Motor neuron (in vitro differentiated cells): ENCODE results near the gene ATG3. TPM values are rescaled to one million over a fixed set of nuclear protein-coding genes. Genes with fewer than 3 reads are reported as not detected.

Source experiments
- ATAC-seq, 8 experiments: fragments of 200-7000 bp; cut with Tn5 transposase; replicated peaks in 6 of 8; 2 replicates each; pipeline ENCODE4 v1.8.0; 2021; ENCODE audit warnings: mild to moderate bottlenecking in 8 of 8, moderate library complexity in 8 of 8
- H3K27ac ChIP-seq, 2 donors: fragments of 250-450 bp; sonication (Bioruptor Pico); 2 replicates each; pipeline ENCODE4 v1.9.0; 2021; ENCODE audit warnings: antibody characterized with exemption in 2 of 2, mild to moderate bottlenecking in 2 of 2, moderate library complexity in 1 of 2
- H3K4me1 ChIP-seq, 2 donors: fragments of 250-450 bp; sonication (Bioruptor Pico); replicated peaks in 1 of 2; 2 replicates each; pipeline ENCODE4 v1.6.1; 2021; ENCODE audit warnings: antibody characterized with exemption in 2 of 2, mild to moderate bottlenecking in 2 of 2, moderate library complexity in 1 of 2
- H3K4me3 ChIP-seq, 5 donors: fragments of 250-450 bp; sonication (Bioruptor Pico); 2 replicates each; pipeline ENCODE4 v1.9.0; 2021; ENCODE audit warnings: antibody characterized with exemption in 5 of 5, mild to moderate bottlenecking in 5 of 5, moderate library complexity in 4 of 5
- WGBS, 10 experiments: fragments of 450-650 bp; shearing (Covaris generic); methylation state at CpG; one replicate each; pipeline ENCODE4 v1.0.0; 2022; 5-methylcytosine and 5-hydroxymethylcytosine counted together
- in situ Hi-C, 9 experiments: fragments of 400-800 bp; cut with MboI; loops; one replicate each; pipeline ENCODE4 v1.15.0; 2021; ENCODE audit warnings: low sequenced_read_pairs in 9 of 9, low pct_unique_long_range_greater_than_20kb in 2 of 9; ENCODE audit not compliant: unreplicated experiment in 9 of 9
- total RNA-seq, 8 experiments: library from RNA; unstranded; fragments of 300-600 nt; gene quantifications; 2 replicates each; pipeline versions ENCODE4 v1.2.3 to v1.2.4, GENCODE V29; 2022

Gene ATG3
- total RNA-seq = 10 to 100 TPM; 37.0 to 66.2 (median 48.8) TPM

- ATAC-seq = peak; percentile 77 to 92 (median 88)
- WGBS, 10 experiments = 0 to 3% (median 1%) methylated on average over 1 to 15 of the region's 58 CpGs; no CpG with 5 or more reads in 3 of the 10 experiments
- H3K4me3 ChIP-seq = peak within 1 kb of the TSS; percentile 58 to 98 (median 69)
- in situ Hi-C loops = no loop called here
- peak within 1 kb of the TSS; percentile 96 to 97 for H3K27ac ChIP-seq
- peaks cover 7 to 14% of the 10 kb centered on the region in 2 donors for H3K4me1 ChIP-seq
Observed at GRCh38 chr3:112561734-112562529, at the start of gene ATG3, which contains the start of gene SLC35A5. Gene ATG3, minus strand, starts transcription at chr3:112561962. Its CDS starts 434 bp downstream, at chr3:112561528. Gene SLC35A5, plus strand, starts transcription at chr3:112562045. Its CDS starts 1,359 bp downstream, at chr3:112563404.

- Histone ChIP-seq H3K4me3 (no peak overlapping the region), H3K27ac (no peak overlapping the region), H3K4me1 (peaks cover 6 to 17% of the 10 kb centered on the region in 2 donors)
- peak in 1 of 8 experiments; percentile 22 for ATAC-seq
- 37 to 100% (median 83%) methylated on average over 2 to 3 of the region's 3 CpGs for WGBS, 10 experiments
- in situ Hi-C loops = no loop called here
Observed at GRCh38 chr3:112610121-112610520, 48.4 kb upstream of the ATG3 start.

- H3K4me1 ChIP-seq = peaks cover 6 to 19% of the 10 kb centered on the region in 2 donors
- ATAC-seq = no peak
- H3K4me3 ChIP-seq = no peak overlapping the region
- in situ Hi-C loops = no loop called here
- H3K27ac ChIP-seq = no peak overlapping the region
Observed at GRCh38 chr3:112607863-112608262, 46.1 kb upstream of the ATG3 start.

GRCh38 chr3:112606098-112606497 lies 44.3 kb upstream of the ATG3 start:
- no peak overlapping the region for H3K4me3 ChIP-seq
- ATAC-seq = no peak
- peak overlapping the region in 1 of 2 donors; percentile 30 for H3K27ac ChIP-seq
- in situ Hi-C loops = no loop called here
- H3K4me1 ChIP-seq = peaks cover 6 to 7% of the 10 kb centered on the region in 2 donors
- 43 to 100% (median 88%) methylated on average over 1 to 2 of the region's 2 CpGs; no CpG with 5 or more reads in 2 of the 10 experiments for WGBS, 10 experiments

GRCh38 chr3:112605285-112605684 lies 43.5 kb upstream of the ATG3 start:
- peaks cover 6 to 7% of the 10 kb centered on the region in 2 donors for H3K4me1 ChIP-seq
- in situ Hi-C loops = no loop called here
- H3K4me3 ChIP-seq = no peak overlapping the region
- 21 to 100% (median 60%) methylated on average over 1 to 9 of the region's 9 CpGs for WGBS, 10 experiments
- ATAC-seq = peak in 7 of 8 experiments; percentile 7 to 100 (median 98)
- H3K27ac ChIP-seq = peak overlapping the region in 1 of 2 donors; percentile 56

- WGBS, 10 experiments = 0 to 100% (median 80%) methylated on average over 1 to 4 of the region's 4 CpGs; no CpG with 5 or more reads in 1 of the 10 experiments
- no peak overlapping the region for H3K4me3 ChIP-seq
- H3K27ac ChIP-seq = peak overlapping the region in 1 of 2 donors; percentile 18
- ATAC-seq = no peak
- in situ Hi-C loops = no loop called here
- peaks cover 6 to 7% of the 10 kb centered on the region in 2 donors for H3K4me1 ChIP-seq
Observed at GRCh38 chr3:112604536-112604935, 42.8 kb upstream of the ATG3 start.

- Histone ChIP-seq H3K4me3 (no peak overlapping the region), H3K27ac (no peak overlapping the region), H3K4me1 (peaks cover 6 to 7% of the 10 kb centered on the region in 2 donors)
- ATAC-seq = peak in 2 of 8 experiments; percentile 12 to 16
- in situ Hi-C loops = no loop called here
Observed at GRCh38 chr3:112602217-112602838, 40.6 kb upstream of the ATG3 start.

- H3K4me3 ChIP-seq = no peak overlapping the region
- no peaks in the 10 kb centered on the region for H3K4me1 ChIP-seq
- no peak overlapping the region for H3K27ac ChIP-seq
- no peak for ATAC-seq
- in situ Hi-C loops = no loop called here
Observed at GRCh38 chr3:112598731-112599130, 37.0 kb upstream of the ATG3 start.

- in situ Hi-C loops = no loop called here
- Histone ChIP-seq H3K27ac (no peak overlapping the region), H3K4me3 (no peak overlapping the region), H3K4me1 (no peaks in the 10 kb centered on the region)
- 94 to 100% (median 100%) methylated on average over 1 to 2 of the region's 2 CpGs; no CpG with 5 or more reads in 2 of the 10 experiments for whole genome bisulfite sequencing, 10 experiments
- ATAC-seq = no peak
Observed at GRCh38 chr3:112597945-112598344, 36.2 kb upstream of the ATG3 start.

GRCh38 chr3:112594856-112595255 lies 33.1 kb upstream of the ATG3 start:
- peak in 1 of 8 experiments; percentile 12 for ATAC-seq
- H3K4me3 ChIP-seq = no peak overlapping the region
- in situ Hi-C loops = no loop called here

GRCh38 chr3:112593258-112593657 lies 31.5 kb upstream of the ATG3 start:
- peak in 2 of 8 experiments; percentile 9 for ATAC-seq
- H3K27ac ChIP-seq = no peak overlapping the region
- in situ Hi-C loops = no loop called here

More at GRCh38 chr3:112594856-112595255, 33.1 kb upstream of the ATG3 start:
- H3K4me1 ChIP-seq = no peaks in the 10 kb centered on the region
- H3K27ac ChIP-seq = no peak overlapping the region
- WGBS, 10 experiments = 68 to 100% (median 85%) methylated on average over 1 to 2 of the region's 2 CpGs

GRCh38 chr3:112587336-112587735 lies 25.6 kb upstream of the ATG3 start:
- 33 to 93% (median 76%) methylated on average over 1 of the region's 1 CpG; no CpG with 5 or more reads in 2 of the 10 experiments for WGBS, 10 experiments
- in situ Hi-C loops = no loop called here
- Histone ChIP-seq H3K27ac (no peak overlapping the region), H3K4me3 (no peak overlapping the region), H3K4me1 (no peaks in the 10 kb centered on the region)
- peak in 1 of 8 experiments; percentile 28 for ATAC-seq

More at GRCh38 chr3:112593258-112593657, 31.5 kb upstream of the ATG3 start:
- Histone ChIP-seq H3K4me1 (no peaks in the 10 kb centered on the region), H3K4me3 (no peak overlapping the region)

- no peak for ATAC-seq
- Histone ChIP-seq H3K27ac (no peak overlapping the region), H3K4me3 (no peak overlapping the region), H3K4me1 (no peaks in the 10 kb centered on the region)
- in situ Hi-C loops = no loop called here
Observed at GRCh38 chr3:112585782-112586181, 24.0 kb upstream of the ATG3 start.
